Stomach (tissue), 4 donors: ENCODE data around the gene FNTB.

ENCODE experiments used
- EP300 ChIP-seq: sonication (generic); formaldehyde crosslinking; IDR thresholded peaks from one replicate; pipeline ENCODE4 v1.6.1; 2017; ENCODE audit warnings: antibody characterized with exemption
- POLR2A ChIP-seq, 4 donors: fragments of 450-650 bp; IDR thresholded peaks; one replicate each; pipeline ENCODE4 v1.6.1; 2016; ENCODE audit warnings: antibody characterized with exemption in 4 of 4, control low read depth in 2 of 4, mild to moderate bottlenecking in 1 of 4, moderate library complexity in 1 of 4
- TF ChIP-seq, protein P1 (sequence below), 7 experiments: fragments of 450-650 bp in 4 of 7; fragments of 200-600 bp in 3 of 7; sonication (generic) in 3 of 7; IDR thresholded peaks; one replicate each; pipeline ENCODE4 v1.5.1; 2016 to 2019; ENCODE audit warnings: antibody characterized with exemption in 7 of 7, control low read depth in 2 of 7, mild to moderate bottlenecking in 1 of 7

DNA sequence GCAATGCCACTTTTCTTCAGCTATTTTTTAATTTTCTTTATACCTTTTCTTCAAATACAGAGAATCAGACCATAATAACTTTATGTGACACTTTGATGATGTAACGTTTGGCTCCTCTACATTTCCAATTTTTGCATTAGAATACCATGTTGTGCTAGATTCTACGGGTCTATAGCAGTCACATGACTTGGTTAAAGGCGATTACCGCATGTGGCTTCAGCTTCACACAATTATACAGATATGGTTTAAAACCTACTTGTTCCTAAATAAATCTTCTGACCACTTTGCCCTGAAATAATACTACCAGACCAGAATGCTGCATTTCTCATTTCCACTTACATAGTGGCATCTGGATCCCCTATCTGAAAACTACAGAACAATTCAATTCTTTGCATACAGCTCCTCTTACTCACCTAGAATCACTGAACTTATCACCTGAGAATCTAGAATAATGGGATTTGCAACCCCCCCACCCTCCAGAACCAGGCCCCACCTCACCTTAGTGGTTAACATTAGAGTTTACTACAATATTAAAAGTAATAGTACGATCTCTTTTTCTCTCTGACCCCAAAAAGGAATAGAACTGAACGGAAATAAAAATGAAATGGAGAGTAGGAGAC is 114.3 kb downstream of the FNTB start:
- TF ChIP-seq, protein P1, sequence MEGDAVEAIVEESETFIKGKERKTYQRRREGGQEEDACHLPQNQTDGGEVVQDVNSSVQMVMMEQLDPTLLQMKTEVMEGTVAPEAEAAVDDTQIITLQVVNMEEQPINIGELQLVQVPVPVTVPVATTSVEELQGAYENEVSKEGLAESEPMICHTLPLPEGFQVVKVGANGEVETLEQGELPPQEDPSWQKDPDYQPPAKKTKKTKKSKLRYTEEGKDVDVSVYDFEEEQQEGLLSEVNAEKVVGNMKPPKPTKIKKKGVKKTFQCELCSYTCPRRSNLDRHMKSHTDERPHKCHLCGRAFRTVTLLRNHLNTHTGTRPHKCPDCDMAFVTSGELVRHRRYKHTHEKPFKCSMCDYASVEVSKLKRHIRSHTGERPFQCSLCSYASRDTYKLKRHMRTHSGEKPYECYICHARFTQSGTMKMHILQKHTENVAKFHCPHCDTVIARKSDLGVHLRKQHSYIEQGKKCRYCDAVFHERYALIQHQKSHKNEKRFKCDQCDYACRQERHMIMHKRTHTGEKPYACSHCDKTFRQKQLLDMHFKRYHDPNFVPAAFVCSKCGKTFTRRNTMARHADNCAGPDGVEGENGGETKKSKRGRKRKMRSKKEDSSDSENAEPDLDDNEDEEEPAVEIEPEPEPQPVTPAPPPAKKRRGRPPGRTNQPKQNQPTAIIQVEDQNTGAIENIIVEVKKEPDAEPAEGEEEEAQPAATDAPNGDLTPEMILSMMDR (IDR thresholded peaks at IDR 0.05) = no peak
- TF ChIP-seq POLR2A (IDR thresholded peaks at IDR 0.05) (no peak), EP300 (no peak)
